ENCODE results near the gene PTH2R.
A peak's percentile ranks its signal among the peaks of the same experiment; 100 is the strongest.
"Not testable (repeated sequence)": the region's sequence is repeated elsewhere in the genome, so short reads cannot be mapped to it uniquely, and the experiment has no call there.

PTH2R gene

GRCh38 chr2:208375491-208376068 is 31.0 kb upstream of the PTH2R start:
- Mint-ChIP-seq H3K36me3 (no peaks in the 10 kb centered on the region), H3K27me3 (peaks cover 3% of the 10 kb centered on the region), H3K4me3 (no peak overlapping the region), H3K27ac (no peak overlapping the region), H3K4me1 (ENCODE audit: low read depth) (no peaks in the 10 kb centered on the region), H3K9me3 (ENCODE audit: low read depth) (no peaks in the 10 kb centered on the region)

- not testable (repeated sequence) for H3K4me3 Mint-ChIP-seq; H3K27ac Mint-ChIP-seq; H3K36me3 Mint-ChIP-seq; H3K27me3 Mint-ChIP-seq; H3K9me3 Mint-ChIP-seq (ENCODE audit: low read depth); H3K4me1 Mint-ChIP-seq (ENCODE audit: low read depth)
Measured at GRCh38 chr2:208377344-208377860, 29.2 kb upstream of the PTH2R start.

GRCh38 chr2:208379192-208379591 is 27.4 kb upstream of the PTH2R start:
- Mint-ChIP-seq H3K27me3 (peaks cover 12% of the 10 kb centered on the region), H3K36me3 (no peaks in the 10 kb centered on the region), H3K27ac (no peak overlapping the region), H3K4me3 (no peak overlapping the region), H3K9me3 (ENCODE audit: low read depth) (no peaks in the 10 kb centered on the region), H3K4me1 (ENCODE audit: low read depth) (no peaks in the 10 kb centered on the region)

GRCh38 chr2:208384637-208385036 is 22.0 kb upstream of the PTH2R start:
- Mint-ChIP-seq H3K4me1 (ENCODE audit: low read depth) (no peaks in the 10 kb centered on the region), H3K27ac (no peak overlapping the region), H3K9me3 (ENCODE audit: low read depth) (no peaks in the 10 kb centered on the region), H3K27me3 (peaks cover 15% of the 10 kb centered on the region), H3K36me3 (no peaks in the 10 kb centered on the region), H3K4me3 (no peak overlapping the region)

GRCh38 chr2:208386541-208386940 is 20.1 kb upstream of the PTH2R start:
- H3K4me3 Mint-ChIP-seq = no peak overlapping the region
- H3K27me3 Mint-ChIP-seq = peaks cover 15% of the 10 kb centered on the region
- no peaks in the 10 kb centered on the region for H3K36me3 Mint-ChIP-seq
- peaks cover 1% of the 10 kb centered on the region for H3K9me3 Mint-ChIP-seq (ENCODE audit: low read depth)
- H3K27ac Mint-ChIP-seq = no peak overlapping the region
- H3K4me1 Mint-ChIP-seq (ENCODE audit: low read depth) = no peaks in the 10 kb centered on the region

GRCh38 chr2:208389940-208390339 is 16.7 kb upstream of the PTH2R start:
- no peaks in the 10 kb centered on the region for H3K4me1 Mint-ChIP-seq (ENCODE audit: low read depth)
- no peak overlapping the region for H3K4me3 Mint-ChIP-seq
- H3K36me3 Mint-ChIP-seq = peaks cover 7% of the 10 kb centered on the region
- peaks cover 6% of the 10 kb centered on the region for H3K27me3 Mint-ChIP-seq
- H3K27ac Mint-ChIP-seq = no peak overlapping the region
- H3K9me3 Mint-ChIP-seq (ENCODE audit: low read depth) = peaks cover 14% of the 10 kb centered on the region

GRCh38 chr2:208392300-208392699 is 14.3 kb upstream of the PTH2R start:
- no peak overlapping the region for H3K4me3 Mint-ChIP-seq
- no peaks in the 10 kb centered on the region for H3K4me1 Mint-ChIP-seq (ENCODE audit: low read depth)
- peaks cover 6% of the 10 kb centered on the region for H3K27me3 Mint-ChIP-seq
- H3K36me3 Mint-ChIP-seq = peaks cover 7% of the 10 kb centered on the region
- no peak overlapping the region for H3K27ac Mint-ChIP-seq
- peaks cover 17% of the 10 kb centered on the region for H3K9me3 Mint-ChIP-seq (ENCODE audit: low read depth)

GRCh38 chr2:208396796-208397195 is 9.8 kb upstream of the PTH2R start:
- H3K36me3 Mint-ChIP-seq; H3K27me3 Mint-ChIP-seq; H3K27ac Mint-ChIP-seq; H3K4me1 Mint-ChIP-seq (ENCODE audit: low read depth); H3K4me3 Mint-ChIP-seq: not testable (repeated sequence)
- peaks cover 13% of the 10 kb centered on the region for H3K9me3 Mint-ChIP-seq (ENCODE audit: low read depth)

- H3K4me1 Mint-ChIP-seq (ENCODE audit: low read depth) = no peaks in the 10 kb centered on the region
- H3K36me3 Mint-ChIP-seq = no peaks in the 10 kb centered on the region
- H3K9me3 Mint-ChIP-seq (ENCODE audit: low read depth) = peaks cover 3% of the 10 kb centered on the region
- no peak overlapping the region for H3K4me3 Mint-ChIP-seq
- H3K27me3 Mint-ChIP-seq = peaks cover 13% of the 10 kb centered on the region
- H3K27ac Mint-ChIP-seq = no peak overlapping the region
Measured at GRCh38 chr2:208399201-208399600, 7.4 kb upstream of the PTH2R start.

GRCh38 chr2:208407667-208408066 is 1.1 kb downstream of the PTH2R start:
- Mint-ChIP-seq H3K27me3 (peaks cover 52% of the 10 kb centered on the region), H3K27ac (no peak overlapping the region)

GRCh38 chr2:208413931-208414330 is 7.3 kb downstream of the PTH2R start:
- H3K27ac Mint-ChIP-seq = no peak overlapping the region
- H3K4me1 Mint-ChIP-seq (ENCODE audit: low read depth) = no peaks in the 10 kb centered on the region
- no peak overlapping the region for H3K4me3 Mint-ChIP-seq
- no peaks in the 10 kb centered on the region for H3K36me3 Mint-ChIP-seq
- peaks cover 14% of the 10 kb centered on the region for H3K27me3 Mint-ChIP-seq
- no peaks in the 10 kb centered on the region for H3K9me3 Mint-ChIP-seq (ENCODE audit: low read depth)

More at GRCh38 chr2:208407667-208408066, 1.1 kb downstream of the PTH2R start:
- Mint-ChIP-seq H3K36me3 (no peaks in the 10 kb centered on the region), H3K4me1 (ENCODE audit: low read depth) (peaks cover 10% of the 10 kb centered on the region), H3K4me3 (peak overlapping the region; percentile 41), H3K9me3 (ENCODE audit: low read depth) (no peaks in the 10 kb centered on the region)

GRCh38 chr2:208415255-208415654 is 8.7 kb downstream of the PTH2R start:
- no peak overlapping the region for H3K4me3 Mint-ChIP-seq
- no peak overlapping the region for H3K27ac Mint-ChIP-seq
- no peaks in the 10 kb centered on the region for H3K9me3 Mint-ChIP-seq (ENCODE audit: low read depth)
- H3K36me3 Mint-ChIP-seq = no peaks in the 10 kb centered on the region
- no peaks in the 10 kb centered on the region for H3K4me1 Mint-ChIP-seq (ENCODE audit: low read depth)
- peaks cover 10% of the 10 kb centered on the region for H3K27me3 Mint-ChIP-seq

- no peaks in the 10 kb centered on the region for H3K4me1 Mint-ChIP-seq (ENCODE audit: low read depth)
- no peak overlapping the region for H3K4me3 Mint-ChIP-seq
- H3K9me3 Mint-ChIP-seq (ENCODE audit: low read depth) = no peaks in the 10 kb centered on the region
- H3K36me3 Mint-ChIP-seq = no peaks in the 10 kb centered on the region
- H3K27ac Mint-ChIP-seq = no peak overlapping the region
- H3K27me3 Mint-ChIP-seq = peaks cover 10% of the 10 kb centered on the region
Measured at GRCh38 chr2:208415897-208416296, 9.3 kb downstream of the PTH2R start.

- no peaks in the 10 kb centered on the region for H3K4me1 Mint-ChIP-seq (ENCODE audit: low read depth)
- no peak overlapping the region for H3K27ac Mint-ChIP-seq
- H3K27me3 Mint-ChIP-seq = no peaks in the 10 kb centered on the region
- H3K4me3 Mint-ChIP-seq = no peak overlapping the region
- H3K36me3 Mint-ChIP-seq = no peaks in the 10 kb centered on the region
- H3K9me3 Mint-ChIP-seq (ENCODE audit: low read depth) = peaks cover 6% of the 10 kb centered on the region
Measured at GRCh38 chr2:208426412-208427045, 19.9 kb downstream of the PTH2R start.

- H3K4me3 Mint-ChIP-seq = no peak overlapping the region
- H3K27me3 Mint-ChIP-seq = peaks cover 11% of the 10 kb centered on the region
- no peak overlapping the region for H3K27ac Mint-ChIP-seq
- H3K36me3 Mint-ChIP-seq = no peaks in the 10 kb centered on the region
- H3K9me3 Mint-ChIP-seq (ENCODE audit: low read depth) = no peaks in the 10 kb centered on the region
- no peaks in the 10 kb centered on the region for H3K4me1 Mint-ChIP-seq (ENCODE audit: low read depth)
Measured at GRCh38 chr2:208437755-208438154, 31.2 kb downstream of the PTH2R start.

- H3K4me3 Mint-ChIP-seq = no peak overlapping the region
- no peaks in the 10 kb centered on the region for H3K9me3 Mint-ChIP-seq (ENCODE audit: low read depth)
- H3K27ac Mint-ChIP-seq = no peak overlapping the region
- no peaks in the 10 kb centered on the region for H3K4me1 Mint-ChIP-seq (ENCODE audit: low read depth)
- no peaks in the 10 kb centered on the region for H3K36me3 Mint-ChIP-seq
- H3K27me3 Mint-ChIP-seq = peaks cover 8% of the 10 kb centered on the region
Measured at GRCh38 chr2:208440716-208441115, 34.1 kb downstream of the PTH2R start.
